H9 (cell line): ENCODE results near the gene ANO9. TPM values are rescaled to one million over a fixed set of nuclear protein-coding genes. Genes with fewer than 3 reads are reported as not detected.

ENCODE experiments used
- DNase-seq: peaks from one replicate; pipeline ENCODE4 v3.0.0-alpha.2; 2017
- H2AFZ ChIP-seq: one replicate; pipeline ENCODE4 v1.6.1; 2013; ENCODE audit warnings: mild to moderate bottlenecking, low read length, control low read depth, moderate library complexity
- H2AK5ac ChIP-seq: 2 replicates; pipeline ENCODE4 v1.6.1; 2013; ENCODE audit warnings: low read length, control low read depth, mixed read lengths; ENCODE audit not compliant: insufficient read length
- H2BK120ac ChIP-seq: one replicate; pipeline ENCODE4 v1.6.1; 2013; ENCODE audit warnings: low read depth, mild to moderate bottlenecking, low read length, control low read depth, inconsistent platforms; ENCODE audit not compliant: poor library complexity, severe bottlenecking
- H2BK12ac ChIP-seq: 2 replicates; pipeline ENCODE4 v1.6.1; 2013; ENCODE audit warnings: low read length, control low read depth, mixed read lengths, low read depth; ENCODE audit not compliant: insufficient read length
- H2BK15ac ChIP-seq: 2 replicates; pipeline ENCODE4 v1.6.1; 2013; ENCODE audit warnings: low read depth, low read length, control low read depth
- H2BK20ac ChIP-seq: one replicate; pipeline ENCODE4 v1.6.1; 2013; ENCODE audit warnings: low read depth, mild to moderate bottlenecking, low read length, control low read depth, inconsistent platforms; ENCODE audit not compliant: poor library complexity, severe bottlenecking
- H2BK5ac ChIP-seq: 2 replicates; pipeline ENCODE4 v1.6.1; 2013; ENCODE audit warnings: low read length, control low read depth, mixed read lengths; ENCODE audit not compliant: insufficient read length
- H3K14ac ChIP-seq: 2 replicates; pipeline ENCODE4 v1.6.1; 2013; ENCODE audit warnings: low read length, control low read depth; ENCODE audit not compliant: insufficient read depth
- H3K18ac ChIP-seq: 2 replicates; pipeline ENCODE4 v1.6.1; 2013; ENCODE audit warnings: low read depth, mild to moderate bottlenecking, mixed read lengths, low read length, control low read depth; ENCODE audit not compliant: insufficient read length
- H3K23ac ChIP-seq: 2 replicates; pipeline ENCODE4 v1.6.1; 2013; ENCODE audit warnings: low read length, control low read depth, mixed read lengths, low read depth; ENCODE audit not compliant: insufficient read length
- H3K23me2 ChIP-seq: 2 replicates; pipeline ENCODE4 v1.6.1; 2013; ENCODE audit warnings: low read depth, mild to moderate bottlenecking, mixed read lengths, low read length, control low read depth; ENCODE audit not compliant: insufficient read length, poor library complexity, severe bottlenecking
- H3K27ac ChIP-seq: 2 replicates; pipeline ENCODE4 v1.5.1; 2013; ENCODE audit warnings: low read length, control low read depth, mixed read lengths, low read depth; ENCODE audit not compliant: insufficient read length
- H3K27me3 ChIP-seq: 2 replicates; pipeline ENCODE4 v1.6.1; 2013; ENCODE audit warnings: low read length, control low read depth, inconsistent platforms; ENCODE audit not compliant: insufficient read depth
- H3K4ac ChIP-seq: 2 replicates; pipeline ENCODE4 v1.6.1; 2013; ENCODE audit warnings: low read depth, mild to moderate bottlenecking, control low read depth, inconsistent platforms, low read length, moderate library complexity
- H3K4me1 ChIP-seq: 2 replicates; pipeline ENCODE4 v1.6.1; 2013; ENCODE audit warnings: low read length, control low read depth, inconsistent platforms; ENCODE audit not compliant: insufficient read depth
- H3K4me2 ChIP-seq: 2 replicates; pipeline ENCODE4 v1.6.1; 2013; ENCODE audit warnings: low read length, control low read depth, mixed read lengths; ENCODE audit not compliant: insufficient read length, insufficient read depth
- H3K56ac ChIP-seq: 2 replicates; pipeline ENCODE4 v1.6.1; 2013; ENCODE audit warnings: low read depth, mild to moderate bottlenecking, mixed read lengths, low read length, control low read depth; ENCODE audit not compliant: insufficient read length
- H3K79me1 ChIP-seq: 2 replicates; pipeline ENCODE4 v1.6.1; 2013; ENCODE audit warnings: low read depth, mild to moderate bottlenecking, moderate library complexity, low read length, control low read depth, inconsistent platforms; ENCODE audit not compliant: insufficient read depth, poor library complexity, severe bottlenecking
- H3K79me2 ChIP-seq: 2 replicates; pipeline ENCODE4 v1.6.1; 2013; ENCODE audit warnings: low read length, control low read depth, inconsistent platforms; ENCODE audit not compliant: insufficient read depth
- H3K9ac ChIP-seq: 2 replicates; pipeline ENCODE4 v1.6.1; 2013; ENCODE audit warnings: low read length, control low read depth, mixed read lengths; ENCODE audit not compliant: insufficient read length; ENCODE audit errors: extremely low read depth
- H3K9me3 ChIP-seq: one replicate; pipeline ENCODE4 v1.6.1; 2013; ENCODE audit warnings: low read depth, low read length, inconsistent platforms; ENCODE audit not compliant: control insufficient read depth
- H3T11ph ChIP-seq: one replicate; pipeline ENCODE4 v1.6.1; 2013; ENCODE audit warnings: mild to moderate bottlenecking, low read length, control low read depth, inconsistent platforms
- H4K20me1 ChIP-seq: one replicate; pipeline ENCODE4 v1.6.1; 2013; ENCODE audit not compliant: control insufficient read depth, insufficient read length, insufficient read depth
- H4K5ac ChIP-seq: 2 replicates; pipeline ENCODE4 v1.6.1; 2013; ENCODE audit warnings: low read depth, mild to moderate bottlenecking, mixed read lengths, low read length, control low read depth; ENCODE audit not compliant: insufficient read length
- H4K8ac ChIP-seq: replicated peaks from 2 replicates; pipeline ENCODE4 v1.6.1; 2013; ENCODE audit warnings: low read length, control low read depth, mixed read lengths, low read depth; ENCODE audit not compliant: insufficient read length
- H4K91ac ChIP-seq: 2 replicates; pipeline ENCODE4 v1.6.1; 2013; ENCODE audit warnings: low read depth, mild to moderate bottlenecking, moderate library complexity, mixed read lengths, low read length, control low read depth; ENCODE audit not compliant: insufficient read length
- H3K27ac Mint-ChIP-seq, 3 experiments: 2 replicates in 2 of 3; 3 replicates in 1 of 3; pipeline ENCODE4 v1.8.0; 2020 to 2021; ENCODE audit warnings: mixed read lengths in 3 of 3, mild to moderate bottlenecking in 1 of 3, moderate library complexity in 1 of 3
- H3K27me3 Mint-ChIP-seq: 2 replicates; pipeline ENCODE4 v1.8.0; 2021; ENCODE audit warnings: low read depth, mild to moderate bottlenecking, moderate library complexity, mixed read lengths
- H3K36me3 Mint-ChIP-seq, 3 experiments: 2 replicates in 2 of 3; 3 replicates in 1 of 3; pipeline ENCODE4 v1.8.0; 2020 to 2021; ENCODE audit warnings: low read depth in 3 of 3, mixed read lengths in 3 of 3; ENCODE audit not compliant: insufficient read depth in 1 of 3
- H3K4me1 Mint-ChIP-seq, 2 experiments: 2 replicates each; pipeline ENCODE4 v1.8.0; 2020; ENCODE audit warnings: mixed read lengths in 2 of 2
- H3K4me3 Mint-ChIP-seq, 2 experiments: 2 replicates in 1 of 2; 3 replicates in 1 of 2; pipeline ENCODE4 v1.8.0; 2020 to 2021; ENCODE audit warnings: mild to moderate bottlenecking in 2 of 2, mixed read lengths in 2 of 2, moderate library complexity in 1 of 2
- H3K9me3 Mint-ChIP-seq, 2 experiments: 2 replicates in 1 of 2; 3 replicates in 1 of 2; pipeline ENCODE4 v1.8.0; 2020; ENCODE audit warnings: mild to moderate bottlenecking in 2 of 2, mixed read lengths in 2 of 2, moderate library complexity in 1 of 2
- CTCF ChIP-seq: fragments of 200-600 bp; sonication (generic); conservative IDR thresholded peaks from 3 replicates; pipeline ENCODE4 v1.8.0; 2021; ENCODE audit warnings: antibody characterized with exemption, mild to moderate bottlenecking
- WGBS: extraction: QIAGEN DNeasy Blood & Tissue Kit; methylation state at CpG from one replicate; pipeline ENCODE4 v1.1.7; 2013; ENCODE audit warnings: missing lambda C conversion rate, low lambda C conversion rate, mixed read lengths; ENCODE audit not compliant: insufficient read length; ENCODE audit errors: extremely low coverage; 5-methylcytosine and 5-hydroxymethylcytosine counted together
- total RNA-seq: library from RNA; stranded (reverse); gene quantifications from 2 replicates; pipeline ENCODE4 v1.2.1, GENCODE V29; 2021

ANO9 gene
- total RNA-seq, 1 experiment from 2014 or later: 13.1 TPM

GRCh38 chr11:371051-371450, 70.8 kb downstream of the ANO9 start:
- Histone ChIP-seq H3K4me1 (no peaks in the 10 kb centered on the region), H3K27ac (no peak overlapping the region), H3K79me1 (peaks cover 9% of the 10 kb centered on the region), H3K27me3 (no peaks in the 10 kb centered on the region), H3K79me2 (no peaks in the 10 kb centered on the region), H3K18ac (no peak overlapping the region), H4K20me1 (no peaks in the 10 kb centered on the region), H2BK120ac (no peak overlapping the region), H3K4me2 (no peak overlapping the region), H4K8ac (no peak overlapping the region), H3K4ac (no peak overlapping the region), H3T11ph (no peak overlapping the region), H2BK15ac (no peak overlapping the region), H4K5ac (no peak overlapping the region), H4K91ac (no peak overlapping the region), H2BK20ac (no peak overlapping the region), H3K14ac (no peak overlapping the region), H2AFZ (no peak overlapping the region), H2BK12ac (no peak overlapping the region), H3K9ac (no peak overlapping the region), H3K9me3 (no peaks in the 10 kb centered on the region), H2AK5ac (no peak overlapping the region), H3K23me2 (no peaks in the 10 kb centered on the region), H3K56ac (no peak overlapping the region), H2BK5ac (no peak overlapping the region), H3K23ac (no peak overlapping the region)
- H3K4me1 Mint-ChIP-seq: peaks cover 17 to 25% of the 10 kb centered on the region in 2 experiments
- no peak for DNase-seq
- peak overlapping the region in 2 of 3 experiments; percentile 85 to 94; a peak in 4 of 7 replicates for H3K27ac Mint-ChIP-seq
- TF ChIP-seq CTCF: no peak
- H3K9me3 Mint-ChIP-seq: peaks cover 0 to 4% of the 10 kb centered on the region in 2 experiments; a peak in 2 of 5 replicates
- H3K27me3 Mint-ChIP-seq: peaks cover 15% of the 10 kb centered on the region
- H3K36me3 Mint-ChIP-seq: peaks cover 32 to 40% (median 32%) of the 10 kb centered on the region in 3 experiments
- WGBS: no CpG with 5 or more reads among the region's 5 CpGs
- H3K4me3 Mint-ChIP-seq: peak overlapping the region; percentile 77 to 90
